Measurements from ENCODE around the gene ASB9.
"Not testable (repeated sequence)": the region's sequence is repeated elsewhere in the genome, so short reads cannot be mapped to it uniquely, and the experiment has no call there.

Gene ASB9

GRCh38 chrX:15269618-15270521 lies at the start of gene ASB9:
TSS of gene ASB9 (minus strand) at chrX:15270083. CDS start at chrX:15269874, 209 bp downstream.
- peak; percentile 4 for DNase-seq

- no peak for DNase-seq
Observed at GRCh38 chrX:15319075-15319474, 49.2 kb upstream of the ASB9 start.

GRCh38 chrX:15315509-15315908 lies 45.6 kb upstream of the ASB9 start, which contains the start of gene ASB11:
TSS of gene ASB11 (minus strand) at chrX:15315640. CDS start at chrX:15315605, 35 bp downstream.
- DNase-seq = no peak

GRCh38 chrX:15314472-15314871 lies 44.6 kb upstream of the ASB9 start:
- DNase-seq = no peak

GRCh38 chrX:15311119-15311518 lies 41.2 kb upstream of the ASB9 start:
- DNase-seq = no peak

- peak; percentile 0 for DNase-seq
Observed at GRCh38 chrX:15310117-15310516, 40.2 kb upstream of the ASB9 start.

- DNase-seq = not testable (repeated sequence)
Observed at GRCh38 chrX:15305899-15306298, 36.0 kb upstream of the ASB9 start.

- no peak for DNase-seq
Observed at GRCh38 chrX:15301924-15302323, 32.0 kb upstream of the ASB9 start.

- no peak for DNase-seq
Observed at GRCh38 chrX:15299941-15300851, 30.3 kb upstream of the ASB9 start.

GRCh38 chrX:15298780-15299179 lies 28.9 kb upstream of the ASB9 start:
- DNase-seq = no peak

- no peak for DNase-seq
Observed at GRCh38 chrX:15298201-15298600, 28.3 kb upstream of the ASB9 start.

GRCh38 chrX:15293451-15293850 lies 23.6 kb upstream of the ASB9 start:
- no peak for DNase-seq

GRCh38 chrX:15292861-15293260 lies 23.0 kb upstream of the ASB9 start:
- DNase-seq = no peak

- DNase-seq = no peak
Observed at GRCh38 chrX:15277604-15278003, 7.7 kb upstream of the ASB9 start.

- no peak for DNase-seq
Observed at GRCh38 chrX:15274946-15275345, 5.1 kb upstream of the ASB9 start.

GRCh38 chrX:15273275-15273674 lies 3.4 kb upstream of the ASB9 start:
- not testable (repeated sequence) for DNase-seq

- DNase-seq = no peak
Observed at GRCh38 chrX:15271757-15272156, 1.9 kb upstream of the ASB9 start.

- no peak for DNase-seq
Observed at GRCh38 chrX:15269120-15269519, 763 bp downstream of the ASB9 start.

GRCh38 chrX:15254852-15255251 lies 15.0 kb downstream of the ASB9 start:
- DNase-seq = no peak

GRCh38 chrX:15245896-15246295 lies 24.0 kb downstream of the ASB9 start:
- no peak for DNase-seq

- DNase-seq = no peak
Observed at GRCh38 chrX:15244421-15244820, 25.5 kb downstream of the ASB9 start.

- DNase-seq = no peak
Observed at GRCh38 chrX:15242899-15243555, 26.9 kb downstream of the ASB9 start.

GRCh38 chrX:15241301-15241700 lies 28.6 kb downstream of the ASB9 start:
- DNase-seq = no peak

Data from DMS79 (cell line).